A549 (cell line): ENCODE results near the gene PIAS2. TPM values are rescaled to one million over a fixed set of nuclear protein-coding genes. Genes with fewer than 3 reads are reported as not detected.

ENCODE experiments used
- ATAC-seq, 2 experiments: fragments of 200-7000 bp in 1 of 2; fragments of >200 bp in 1 of 2; cut with Nextera tagmentation in 1 of 2; cut with Tn5 transposase in 1 of 2; 3 replicates each; pipeline versions ENCODE4 v1.8.0 to v1.9.1; 2018 to 2020; ENCODE audit warnings: mild to moderate bottlenecking in 1 of 2, moderate library complexity in 1 of 2
- CTCF ChIA-PET: fragments of 300-600 bp; sonication (Branson Sonifier 250); formaldehyde crosslinking; extraction: SDS; loops from one replicate; lab custom pipeline; 2021; ENCODE audit warnings: antibody characterized with exemption, inconsistent platforms; lab: Yijun Ruan, JAX
- POLR2A ChIA-PET: fragments of 350-600 bp; formaldehyde crosslinking; extraction: SDS; loops from one replicate; lab custom pipeline; 2021; ENCODE audit warnings: antibody characterized with exemption, inconsistent platforms; lab: Yijun Ruan, JAX
- DNase-seq, 2 experiments: peaks; one replicate each; pipeline versions ENCODE4 v3.0.0 to v3.0.0-alpha.2; 2011 to 2016; ENCODE audit warnings: low read depth in 1 of 2, low spot score in 1 of 2
- FAIRE-seq: peaks from 2 replicates; lab custom pipeline; 2011; peaks lifted over from hg19 to GRCh38; lab: Jason Lieb, UNC
- H3K27ac ChIP-seq, 2 experiments: fragments of >200 bp; sonication (Bioruptor Twin); formaldehyde crosslinking; 3 replicates each; pipeline ENCODE4 v1.5.1; 2016 to 2017
- H3K4me1 ChIP-seq: fragments of >200 bp; sonication (Bioruptor Twin); formaldehyde crosslinking; 3 replicates; pipeline ENCODE4 v1.6.1; 2016
- H3K4me2 ChIP-seq: fragments of >200 bp; sonication (Bioruptor Twin); formaldehyde crosslinking; 3 replicates; pipeline ENCODE4 v1.6.1; 2016
- H3K4me3 ChIP-seq: fragments of >200 bp; sonication (Bioruptor Twin); formaldehyde crosslinking; 3 replicates; pipeline ENCODE4 v1.5.1; 2016
- H3K9me3 ChIP-seq: fragments of >200 bp; sonication (Bioruptor Twin); formaldehyde crosslinking; 3 replicates; pipeline ENCODE4 v1.6.1; 2016
- BCL3 ChIP-seq: fragments of >200 bp; sonication (Bioruptor Twin); formaldehyde crosslinking; IDR thresholded peaks from 3 replicates; pipeline ENCODE4 v1.6.1; 2016
- CBX2 ChIP-seq: fragments of 200-600 bp; sonication (generic); IDR thresholded peaks from 2 replicates; pipeline ENCODE4 v1.6.1; 2016; ENCODE audit warnings: low read depth, mild to moderate bottlenecking, borderline replicate concordance
- E2F6 ChIP-seq: IDR thresholded peaks from 2 replicates; pipeline ENCODE4 v1.6.1; 2012; ENCODE audit warnings: low read depth, borderline replicate concordance
- EHMT2 ChIP-seq: fragments of 200-600 bp; sonication (generic); IDR thresholded peaks from 2 replicates; pipeline ENCODE4 v1.6.1; 2016; ENCODE audit warnings: antibody characterized with exemption, low read depth, mild to moderate bottlenecking, moderate library complexity
- FOSB ChIP-seq: fragments of 250-450 bp; sonication (Bioruptor Pico); IDR thresholded peaks from 2 replicates; pipeline ENCODE4 v1.5.0; 2020; ENCODE audit warnings: mild to moderate bottlenecking, moderate library complexity
- FOSL2 ChIP-seq, 2 experiments: fragments of 450-650 bp in 1 of 2; fragments of >200 bp in 1 of 2; sonication (Bioruptor Twin) in 1 of 2; formaldehyde crosslinking; IDR thresholded peaks; 2 replicates each; pipeline versions ENCODE4 v1.5.0 to v1.6.1; 2016 to 2020; ENCODE audit warnings: mild to moderate bottlenecking in 1 of 2, moderate library complexity in 1 of 2
- HEYL ChIP-seq: fragments of 250-450 bp; sonication (Bioruptor Pico); IDR thresholded peaks from 2 replicates; pipeline ENCODE4 v1.8.0; 2021; ENCODE audit warnings: mild to moderate bottlenecking, moderate library complexity
- HOXA7 ChIP-seq: fragments of 250-450 bp; sonication (Bioruptor Pico); IDR thresholded peaks from 2 replicates; pipeline ENCODE4 v1.5.0; 2020; ENCODE audit warnings: mild to moderate bottlenecking, moderate library complexity
- MAFK ChIP-seq: fragments of 450-650 bp; IDR thresholded peaks from 2 replicates; pipeline ENCODE4 v1.6.1; 2014; ENCODE audit not compliant: partially characterized antibody
- MAX ChIP-seq: IDR thresholded peaks from 2 replicates; pipeline ENCODE4 v1.6.1; 2012
- MAZ ChIP-seq: fragments of 150-350 bp; IDR thresholded peaks from 2 replicates; pipeline ENCODE4 v1.6.1; 2014; ENCODE audit warnings: antibody characterized with exemption, low read depth, low read length, borderline replicate concordance
- NFE2L2 ChIP-seq: fragments of 150-350 bp; conservative IDR thresholded peaks from 2 replicates; pipeline ENCODE4 v1.6.1; 2014; ENCODE audit warnings: low read length
- NR3C1 ChIP-seq: fragments of >200 bp; sonication (Bioruptor Twin); formaldehyde crosslinking; IDR thresholded peaks from 3 replicates; pipeline ENCODE4 v1.6.1; 2017
- PBX3 ChIP-seq: IDR thresholded peaks from 2 replicates; pipeline ENCODE4 v1.6.1; 2012
- POLR2AphosphoS2 ChIP-seq: conservative IDR thresholded peaks from 2 replicates; pipeline ENCODE4 v1.6.1; 2012; ENCODE audit warnings: low read length, improper control_type of control experiment, inconsistent platforms
- RCOR1 ChIP-seq: fragments of 150-350 bp; IDR thresholded peaks from 2 replicates; pipeline ENCODE4 v1.6.1; 2014; ENCODE audit warnings: antibody characterized with exemption, low read length, low read depth
- REST ChIP-seq: fragments of 200-600 bp; sonication (generic); IDR thresholded peaks from 2 replicates; pipeline ENCODE4 v1.6.1; 2016; ENCODE audit warnings: antibody characterized with exemption, mild to moderate bottlenecking, moderate library complexity
- SMC3 ChIP-seq: fragments of >200 bp; sonication (Bioruptor Twin); formaldehyde crosslinking; IDR thresholded peaks from 3 replicates; pipeline ENCODE4 v1.6.1; 2018; ENCODE audit warnings: inconsistent platforms
- SREBF2 ChIP-seq: fragments of 450-650 bp; IDR thresholded peaks from 2 replicates; pipeline ENCODE4 v1.6.1; 2014; ENCODE audit warnings: mild to moderate bottlenecking, moderate library complexity
- TFCP2L1 ChIP-seq: fragments of 250-450 bp; sonication (Bioruptor Pico); IDR thresholded peaks from 2 replicates; pipeline ENCODE4 v1.5.0; 2021; ENCODE audit warnings: mild to moderate bottlenecking
- ZNF302 ChIP-seq: fragments of 250-450 bp; sonication (Bioruptor Pico); IDR thresholded peaks from 2 replicates; pipeline ENCODE4 v1.9.0; 2021; ENCODE audit warnings: inconsistent platforms, mild to moderate bottlenecking, moderate library complexity
- ZSCAN20 ChIP-seq: fragments of 250-450 bp; sonication (Bioruptor Pico); IDR thresholded peaks from 2 replicates; pipeline ENCODE4 v1.8.0; 2022; ENCODE audit warnings: mild to moderate bottlenecking, moderate library complexity
- WGBS: methylation state at CpG from one replicate; pipeline ENCODE4 v1.1.6; 2017; ENCODE audit errors: missing lambda C conversion rate; 5-methylcytosine and 5-hydroxymethylcytosine counted together
- polyA plus RNA-seq, 4 experiments: library from polyadenylated mRNA; depleted of rRNA in 3 of 4; stranded (reverse); fragments of >200 nt; fragmentation: RNase III in 1 of 4; extraction: RNeasy Plus Mini Kit Qiagen cat#74134 plus additional on column Dnase treatment in 1 of 4; gene quantifications; 2 replicates in 3 of 4; 3 replicates in 1 of 4; pipeline ENCODE4 v1.2.3, GENCODE V29; 2011 to 2017

Gene PIAS2
- polyA plus RNA-seq, 2 of the 4 experiments (the other 2 are of a cell fraction), result 6.7 to 6.8 TPM

- TF ChIP-seq REST (no peak), MAZ (no peak)
Observed at GRCh38 chr18:46764586-46764985, 152.7 kb downstream of the PIAS2 start (continued).

- CTCF ChIA-PET, result no interaction called here
- DNase-seq, result no peak
- 3% methylated on average over 2 of the region's 2 CpGs for WGBS
- POLR2A ChIA-PET, result interaction anchor here (0.6 kb wide), 1 partner anchor 9 kb away, joined by 3 read pairs; no protein-coding TSS in a partner anchor
- Histone ChIP-seq H3K4me2 (no peak overlapping the region), H3K4me1 (no peaks in the 10 kb centered on the region), H3K27ac (no peak overlapping the region), H3K9me3 (no peaks in the 10 kb centered on the region), H3K4me3 (no peak overlapping the region)
- no peak for FAIRE-seq
- no peak for ATAC-seq
- TF ChIP-seq TFCP2L1 (CRISPR knock-in tag) (no peak), NR3C1 (no peak), EHMT2 (no peak), CBX2 (no peak), FOSL2 (IDR thresholded peaks at IDR 0.05) (no peak), FOSL2 (CRISPR knock-in tag; IDR thresholded peaks at IDR 0.05) (no peak), FOSB (CRISPR knock-in tag) (no peak), BCL3 (no peak), HOXA7 (CRISPR knock-in tag) (no peak), NFE2L2 (no peak), E2F6 (no peak), RCOR1 (no peak), HEYL (CRISPR knock-in tag) (no peak), PBX3 (no peak)
- TF ChIP-seq, all 56 proteins: peak for 0
Observed at GRCh38 chr18:46761059-46761769, 156.1 kb downstream of the PIAS2 start.

DNA sequence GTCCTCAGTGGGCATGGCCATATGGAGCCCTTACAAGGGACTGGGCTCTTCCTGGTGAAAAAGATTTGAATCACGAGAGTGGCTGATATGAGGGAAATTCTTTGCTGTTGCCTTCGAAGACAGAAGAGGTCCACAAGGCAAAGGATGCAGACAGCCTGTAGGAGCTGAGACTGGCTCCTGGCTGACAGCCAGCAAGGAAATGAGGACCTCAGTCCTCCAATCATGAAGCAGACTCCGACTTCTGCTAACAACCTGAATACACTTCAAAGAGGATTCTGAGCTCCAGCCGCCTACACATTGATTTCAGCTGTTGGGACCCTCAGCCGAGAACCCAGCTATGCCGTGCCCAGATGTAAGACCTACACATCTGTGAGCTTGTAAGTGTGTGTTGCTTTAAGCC, 157.4 kb downstream of the PIAS2 start:
- Histone ChIP-seq H3K9me3 (no peaks in the 10 kb centered on the region), H3K4me2 (no peak overlapping the region), H3K27ac (no peak overlapping the region), H3K4me3 (no peak overlapping the region), H3K4me1 (no peaks in the 10 kb centered on the region)
- no peak for ATAC-seq
- no peak for FAIRE-seq
- CTCF ChIA-PET, result no interaction called here
- no peak for DNase-seq
- 34% methylated on average over 4 of the region's 6 CpGs for WGBS
- no peak for TF ChIP-seq NR3C1
- no peak for TF ChIP-seq EHMT2
- TF ChIP-seq E2F6, result no peak
- no peak for TF ChIP-seq MAX
- no peak for TF ChIP-seq SREBF2
- TF ChIP-seq ZNF302 (CRISPR knock-in tag), result no peak
- TF ChIP-seq POLR2AphosphoS2, result no peak
- no peak for TF ChIP-seq FOSL2 (IDR thresholded peaks at IDR 0.05)
- no peak for TF ChIP-seq FOSL2 (CRISPR knock-in tag; IDR thresholded peaks at IDR 0.05)
- TF ChIP-seq MAFK, result no peak
- no peak for TF ChIP-seq ZSCAN20 (CRISPR knock-in tag)
- TF ChIP-seq SMC3, result no peak
- POLR2A ChIA-PET, result no interaction called here
